Stimulated activated CD4-positive, alpha-beta T cell treated with anti-CD3 and anti-CD28 coated beads, Interleukin-2, amount 100 ng/mL, for 48 hours (primary cell): ENCODE results near the gene DNALI1.

Experiments
- DNase-seq, 2 donors: peaks; one replicate each; pipeline ENCODE4 v3.0.0-alpha.2; 2020

DNALI1 gene

DNA sequence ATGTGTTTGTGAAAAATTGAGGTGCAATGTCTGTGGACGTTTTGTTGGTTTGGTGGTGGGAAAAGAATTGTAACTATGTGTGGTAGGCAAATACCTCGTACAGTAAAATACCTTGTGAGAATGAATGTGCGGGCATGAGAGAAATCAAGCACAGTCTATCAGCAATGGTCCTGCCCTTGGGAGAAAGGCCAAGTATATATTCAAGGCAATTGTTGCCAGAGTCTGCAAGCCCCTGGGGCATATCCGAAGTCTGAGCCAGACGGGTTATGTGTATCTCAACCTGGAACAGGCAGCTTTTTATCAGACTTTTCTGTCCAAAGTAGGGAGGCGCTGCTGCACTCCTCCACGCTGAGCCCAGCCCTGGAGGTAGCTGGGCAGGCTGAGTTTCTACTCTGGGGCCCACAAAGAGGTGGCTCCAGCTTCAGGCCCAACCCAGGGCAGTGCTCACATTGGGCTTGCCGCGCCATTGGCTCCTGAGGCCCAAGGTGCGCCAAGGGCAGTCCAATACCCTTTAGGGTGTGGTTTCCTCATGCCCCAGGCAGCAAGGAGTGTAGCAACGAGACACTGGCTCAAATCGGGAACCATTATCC, 48.4 kb downstream of the DNALI1 start:
- DNase-seq, result no peak

- DNase-seq, result no peak
Observed at GRCh38 chr1:37605806-37606474, 49.2 kb downstream of the DNALI1 start.

DNA sequence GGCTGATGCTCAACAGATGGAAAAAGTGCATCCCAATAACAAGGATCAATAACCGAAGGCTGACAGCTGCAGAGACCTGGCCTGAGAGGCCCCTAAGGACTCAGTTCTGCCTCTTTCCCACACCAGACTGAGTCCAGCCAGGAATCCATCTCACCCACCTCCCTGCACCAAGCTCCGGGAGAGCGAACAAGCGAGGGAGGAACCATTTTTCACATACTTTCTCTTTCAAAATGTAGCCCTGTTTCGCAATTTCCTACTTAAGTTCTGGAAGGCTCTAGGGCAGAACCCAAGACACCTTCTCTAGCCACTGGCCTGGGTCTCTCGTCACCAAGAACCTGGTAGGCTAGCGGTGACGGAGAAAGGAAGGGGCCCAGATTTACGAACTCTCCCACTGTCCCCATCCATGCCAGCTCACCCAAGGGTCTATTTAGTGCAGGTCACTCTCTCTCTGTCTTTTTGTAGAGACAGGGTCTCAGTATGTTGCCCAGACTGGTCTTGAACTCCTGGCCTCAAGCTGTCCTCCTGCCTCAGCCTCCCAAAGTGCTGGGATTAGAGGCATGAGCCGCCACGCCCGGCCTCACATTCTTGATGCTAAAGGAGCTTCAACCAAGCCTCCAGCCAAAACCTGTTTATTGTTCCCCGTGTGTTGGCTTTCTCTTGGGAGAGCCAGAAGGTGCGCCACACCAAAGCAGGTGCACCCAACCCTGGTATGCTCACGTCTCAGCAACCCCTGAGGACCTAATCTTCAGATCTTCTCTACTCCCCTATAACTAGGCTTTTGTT, 49.9 kb downstream of the DNALI1 start:
- DNase-seq, result no peak

DNA sequence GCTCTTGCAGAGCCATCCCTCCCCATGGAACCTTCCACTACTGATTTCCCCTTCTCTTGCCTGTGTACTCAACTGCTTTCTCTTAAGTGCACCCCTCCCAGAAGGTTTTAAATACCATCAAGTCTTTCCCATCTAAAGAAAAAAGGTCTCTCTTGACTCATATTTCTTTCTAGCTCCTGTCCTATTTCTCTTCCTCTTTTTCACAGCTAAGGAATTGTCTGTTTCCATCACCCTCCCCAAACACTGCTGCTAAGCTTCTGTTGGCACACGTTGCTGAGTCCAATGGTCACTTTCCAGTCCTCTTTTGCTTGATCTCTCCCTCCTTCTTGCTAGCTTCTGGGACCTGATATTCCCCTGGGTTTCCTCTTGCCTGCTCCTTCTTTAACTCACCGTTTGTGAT, 52.3 kb downstream of the DNALI1 start:
- no peak for DNase-seq

GRCh38 chr1:37609994-37610393, 53.3 kb downstream of the DNALI1 start:
- DNase-seq, result no peak

GRCh38 chr1:37612186-37612585, 55.4 kb downstream of the DNALI1 start:
- no peak for DNase-seq

DNA sequence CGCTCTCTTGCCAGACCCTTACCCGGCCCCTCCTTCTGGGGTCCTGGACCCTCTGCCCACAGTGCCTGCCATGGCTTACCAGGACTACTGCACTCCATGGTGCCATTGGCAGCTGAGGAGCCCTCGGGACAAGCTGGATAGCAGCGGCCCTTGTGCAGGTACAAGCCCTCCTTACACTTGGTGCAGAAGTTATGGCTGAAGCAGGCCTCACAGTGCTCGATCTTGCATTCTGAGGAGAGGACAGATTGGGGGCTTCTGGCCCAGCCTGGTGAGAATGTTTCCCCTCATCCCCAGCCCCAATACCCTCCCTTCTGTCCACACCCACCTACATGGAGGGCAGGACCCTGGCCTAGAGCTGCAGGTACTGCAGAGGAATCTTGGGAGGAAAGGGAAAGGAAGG, 57.4 kb downstream of the DNALI1 start:
- DNase-seq, result no peak

- no peak for DNase-seq
Observed at GRCh38 chr1:37616330-37616729, 59.6 kb downstream of the DNALI1 start.
